Endothelial cell of umbilical vein (primary cell): Measurements from ENCODE around the gene PCNX4. TPM values are rescaled to one million over a fixed set of nuclear protein-coding genes. Genes with fewer than 3 reads are reported as not detected.

Experiments used
- BruUV-seq: library from RNA; stranded (reverse); fragments of 400-500 nt; replicated peaks from 2 replicates; lab custom pipeline; 2021; lab: Mats Ljungman, UMichigan
- CTCF ChIA-PET: fragments of 300-600, 350-600 bp; sonication (Branson Sonifier 250); formaldehyde crosslinking; loops from one replicate; lab custom pipeline; 2021; ENCODE audit warnings: antibody characterized with exemption, inconsistent platforms; lab: Charles Lee
- POLR2A ChIA-PET: fragments of 300-600, 350-600 bp; sonication (Branson Sonifier 250); formaldehyde crosslinking; loops from one replicate; lab custom pipeline; 2021; ENCODE audit warnings: antibody characterized with exemption, inconsistent platforms; lab: Charles Lee
- DNase-seq: peaks from one replicate; pipeline ENCODE4 v3.0.0-alpha.2; 2011; ENCODE audit warnings: low read depth, low spot score
- FAIRE-seq: peaks from 2 replicates; lab custom pipeline; 2011; peaks lifted over from hg19 to GRCh38; lab: Jason Lieb, UNC
- H2AFZ ChIP-seq: 2 replicates; pipeline ENCODE4 v1.6.0; 2012; ENCODE audit warnings: low read depth, low read length, control low read depth, inconsistent platforms
- H3K27ac ChIP-seq: 2 replicates; pipeline ENCODE4 v1.5.1; 2011; ENCODE audit warnings: low read depth, mild to moderate bottlenecking, control low read depth, low read length, moderate library complexity; ENCODE audit not compliant: insufficient read depth
- H3K27me3 ChIP-seq, 2 experiments: 2 replicates each; pipeline versions ENCODE4 v1.6.0 to v1.6.1; 2011; ENCODE audit warnings: low read length in 2 of 2, mixed read lengths in 1 of 2; ENCODE audit not compliant: control insufficient read depth in 2 of 2, insufficient read depth in 2 of 2
- H3K36me3 ChIP-seq, 2 experiments: 2 replicates in 1 of 2; 3 replicates in 1 of 2; pipeline ENCODE4 v1.5.1; 2011; ENCODE audit warnings: low read length in 2 of 2, mild to moderate bottlenecking in 1 of 2, moderate library complexity in 1 of 2; ENCODE audit not compliant: control insufficient read depth in 2 of 2, insufficient read depth in 2 of 2; ENCODE audit errors: extremely low read depth in 1 of 2
- H3K4me1 ChIP-seq: 3 replicates; pipeline ENCODE4 v1.5.1; 2011; ENCODE audit warnings: mild to moderate bottlenecking, low read length; ENCODE audit not compliant: control insufficient read depth, insufficient read depth; ENCODE audit errors: extremely low read depth
- H3K4me2 ChIP-seq: 2 replicates; pipeline ENCODE4 v1.6.1; 2011; ENCODE audit warnings: low read length, control low read depth, mixed read lengths; ENCODE audit not compliant: insufficient read depth
- H3K4me3 ChIP-seq, 3 experiments: fragments of 200-600 bp in 1 of 3; sonication (generic), shearing (Covaris generic) in 1 of 3; replicated peaks in 1 of 3; 2 replicates each; pipeline ENCODE4 v1.5.1; 2011 to 2016; ENCODE audit warnings: control low read depth in 3 of 3, low read length in 3 of 3, mild to moderate bottlenecking in 2 of 3, inconsistent platforms in 1 of 3, low read depth in 1 of 3, moderate library complexity in 1 of 3; ENCODE audit not compliant: insufficient read depth in 1 of 3
- H3K79me2 ChIP-seq: 2 replicates; pipeline ENCODE4 v1.6.0; 2012; ENCODE audit warnings: low read length, inconsistent platforms; ENCODE audit not compliant: control insufficient read depth, insufficient read depth
- H3K9ac ChIP-seq: replicated peaks from 2 replicates; pipeline ENCODE3; 2011; ENCODE audit warnings: low read length, control low read depth; ENCODE audit not compliant: insufficient read depth; ENCODE audit errors: extremely low read depth
- H3K9me1 ChIP-seq: replicated peaks from 3 replicates; pipeline ENCODE4 v1.6.0; 2011; ENCODE audit warnings: mild to moderate bottlenecking, low read length; ENCODE audit not compliant: control insufficient read depth, insufficient read depth; ENCODE audit errors: extremely low read depth
- H3K9me3 ChIP-seq: replicated peaks from 2 replicates; pipeline ENCODE4 v1.5.1; 2012; ENCODE audit warnings: low read length, inconsistent platforms; ENCODE audit not compliant: control insufficient read depth, insufficient read depth
- H4K20me1 ChIP-seq: replicated peaks from 2 replicates; pipeline ENCODE3; 2011; ENCODE audit warnings: mild to moderate bottlenecking, low read length; ENCODE audit not compliant: control insufficient read depth, insufficient read depth; ENCODE audit errors: extremely low read depth
- CTCF ChIP-seq, 2 donors: IDR thresholded peaks; 1 replicate in 1 of 2; 2 replicates in 1 of 2; pipeline ENCODE4 v1.5.1; 2011; ENCODE audit warnings: low read length in 2 of 2, mild to moderate bottlenecking in 2 of 2, moderate library complexity in 2 of 2, control low read depth in 1 of 2, inconsistent platforms in 1 of 2, low read depth in 1 of 2; ENCODE audit not compliant: insufficient read depth in 1 of 2; ENCODE audit errors: extremely low read depth in 1 of 2
- EZH2 ChIP-seq: IDR thresholded peaks from 2 replicates; pipeline ENCODE4 v1.6.1; 2012; ENCODE audit warnings: borderline replicate concordance, low read depth, mild to moderate bottlenecking, moderate library complexity, low read length, inconsistent platforms; ENCODE audit not compliant: severe bottlenecking
- FOS ChIP-seq: IDR thresholded peaks from 2 replicates; pipeline ENCODE4 v1.6.1; 2011; ENCODE audit warnings: mild to moderate bottlenecking, low read length, moderate library complexity, borderline replicate concordance; ENCODE audit not compliant: insufficient read depth
- GATA2 ChIP-seq: IDR thresholded peaks from 2 replicates; pipeline ENCODE4 v1.7.0; 2011; ENCODE audit warnings: low read depth, mild to moderate bottlenecking, moderate library complexity, mixed read lengths, low read length; ENCODE audit not compliant: insufficient read length, insufficient read depth
- JUN ChIP-seq: IDR thresholded peaks from 2 replicates; pipeline ENCODE4 v1.6.1; 2011; ENCODE audit warnings: borderline replicate concordance, low read depth; ENCODE audit not compliant: insufficient read length, insufficient read depth
- MAX ChIP-seq: IDR thresholded peaks from 2 replicates; pipeline ENCODE4 v1.6.1; 2011; ENCODE audit not compliant: insufficient read depth, insufficient read length
- MYC ChIP-seq: IDR thresholded peaks from one replicate; pipeline ENCODE4 v1.6.1; 2011; ENCODE audit warnings: mild to moderate bottlenecking, low read depth, low read length
- POLR2A ChIP-seq: IDR thresholded peaks from 2 replicates; pipeline ENCODE4 v1.6.1; 2012; ENCODE audit warnings: low read depth, mild to moderate bottlenecking, control low read depth, low read length
- POLR2AphosphoS5 ChIP-seq: IDR thresholded peaks from 2 replicates; pipeline ENCODE4 v1.6.1; 2012; ENCODE audit warnings: low read depth, mild to moderate bottlenecking, control low read depth, low read length, moderate library complexity; ENCODE audit not compliant: insufficient read depth
- dilution Hi-C: fragments of 300-500 bp; cut with MboI; formaldehyde crosslinking; loops from one replicate; pipeline ENCODE4 v1.15.0; 2019; ENCODE audit warnings: low sequenced_read_pairs; ENCODE audit not compliant: extremely low pct_ligation_motif_present
- intact Hi-C: fragments of 100-400 bp; cut with micrococcal nuclease; formaldehyde crosslinking; loops from one replicate; pipeline ENCODE4 v1.10.0; 2022
- polyA plus RNA-seq, 4 experiments: library from polyadenylated mRNA; depleted of rRNA in 3 of 4; stranded (reverse) in 3 of 4; unstranded in 1 of 4; fragments of >200 nt; gene quantifications; 2 replicates each; pipeline versions ENCODE4 v1.2.1 to v1.2.3, GENCODE V29; 2011 to 2012; ENCODE audit warnings: missing spikeins in 1 of 4
- total RNA-seq: library from RNA; stranded (reverse); gene quantifications from 2 replicates; pipeline ENCODE4 v1.2.3, GENCODE V29; 2021

Gene PCNX4
- total and polyA plus RNA-seq, 2 donors (not counting 3 experiments of a cell fraction or from before 2014, with no cell fraction given): 35.5 to 51.6 TPM

- TF ChIP-seq GATA2 (no peak), MYC (no peak), POLR2AphosphoS5 (no peak), FOS (no peak), EZH2 (no peak), JUN (no peak), POLR2A (no peak)
- ChIA-PET POLR2A (no interaction called here), CTCF (no interaction called here)
- Histone ChIP-seq H4K20me1 (no peaks in the 10 kb centered on the region), H2AFZ (no peak overlapping the region), H3K36me3 (no peaks in the 10 kb centered on the region), H3K4me1 (no peaks in the 10 kb centered on the region), H3K9me3 (no peaks in the 10 kb centered on the region), H3K79me2 (no peaks in the 10 kb centered on the region), H3K27me3 (peaks cover 0 to 1% of the 10 kb centered on the region in 2 experiments), H3K27ac (no peak overlapping the region), H3K9ac (no peak overlapping the region), H3K9me1 (no peaks in the 10 kb centered on the region), H3K4me2 (no peak overlapping the region), H3K4me3 (no peak overlapping the region)
- no TSS peak for BruUV-seq
- dilution Hi-C loops: no loop called here
- DNase-seq: no peak
- no peak for FAIRE-seq
- intact Hi-C loops: no loop called here
Observed at GRCh38 chr14:60178820-60179219, 87.1 kb downstream of the PCNX4 start.

- CTCF ChIA-PET: interaction anchor here (1.0 to 9.0 kb wide), 3 partner anchors 95 to 216 kb away, joined by 3 to 324 read pairs (median 142); no protein-coding TSS in a partner anchor
- POLR2A ChIA-PET: no interaction called here
- Histone ChIP-seq H3K27ac (no peak overlapping the region), H3K4me3 (no peak overlapping the region), H3K9ac (no peak overlapping the region), H3K9me3 (no peaks in the 10 kb centered on the region), H4K20me1 (no peaks in the 10 kb centered on the region), H3K9me1 (no peaks in the 10 kb centered on the region), H2AFZ (no peak overlapping the region), H3K27me3 (peaks cover 0 to 1% of the 10 kb centered on the region in 2 experiments), H3K79me2 (no peaks in the 10 kb centered on the region), H3K4me2 (no peak overlapping the region), H3K4me1 (no peaks in the 10 kb centered on the region), H3K36me3 (no peaks in the 10 kb centered on the region)
- FAIRE-seq (no peak), DNase-seq (no peak)
- no TSS peak for BruUV-seq
- TF ChIP-seq EZH2 (no peak), MYC (no peak), GATA2 (no peak), POLR2A (no peak), JUN (no peak), CTCF (IDR thresholded peaks at IDR 0.05; ENCODE audit: extremely low read depth in 1 of 2, insufficient read depth in 1 of 2, low read depth in 1 of 2, low read length in 2 of 2) (no peak), POLR2AphosphoS5 (no peak), MAX (no peak)
- intact Hi-C loops (no loop called here), dilution Hi-C loops (no loop called here)
Observed at GRCh38 chr14:60179431-60179869, 87.7 kb downstream of the PCNX4 start.
